Left forelimb (tissue), 1 donor: ENCODE results near the gene CLASP2.
"Not testable (repeated sequence)": the region's sequence is repeated elsewhere in the genome, so short reads cannot be mapped to it uniquely, and the experiment has no call there.

Experiments used
- DNase-seq: peaks from one replicate; pipeline ENCODE4 v3.0.0-alpha.2; 2018; ENCODE audit warnings: low spot score

The CLASP2 gene

DNA sequence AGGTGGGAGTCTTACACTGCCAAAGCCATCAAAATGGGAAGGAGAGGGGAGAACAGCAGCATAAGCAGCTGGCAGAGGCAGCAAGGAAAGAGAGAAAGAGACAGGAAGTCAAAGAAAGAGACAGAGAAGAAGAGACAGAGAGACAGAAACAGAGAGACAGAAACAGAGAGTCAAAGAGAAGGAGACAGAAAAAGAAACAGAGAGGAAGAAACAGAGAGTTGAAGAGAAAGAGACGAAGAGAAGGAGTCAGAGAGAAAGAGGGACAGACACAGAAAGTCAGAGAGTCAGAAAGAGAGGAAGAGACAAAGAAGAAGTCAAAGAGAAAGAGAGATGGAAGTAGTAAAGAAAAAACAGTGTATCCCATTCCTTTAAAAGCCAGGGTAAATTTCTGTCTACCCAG, 266.1 kb downstream of the CLASP2 start:
- DNase-seq = not testable (repeated sequence)

DNA sequence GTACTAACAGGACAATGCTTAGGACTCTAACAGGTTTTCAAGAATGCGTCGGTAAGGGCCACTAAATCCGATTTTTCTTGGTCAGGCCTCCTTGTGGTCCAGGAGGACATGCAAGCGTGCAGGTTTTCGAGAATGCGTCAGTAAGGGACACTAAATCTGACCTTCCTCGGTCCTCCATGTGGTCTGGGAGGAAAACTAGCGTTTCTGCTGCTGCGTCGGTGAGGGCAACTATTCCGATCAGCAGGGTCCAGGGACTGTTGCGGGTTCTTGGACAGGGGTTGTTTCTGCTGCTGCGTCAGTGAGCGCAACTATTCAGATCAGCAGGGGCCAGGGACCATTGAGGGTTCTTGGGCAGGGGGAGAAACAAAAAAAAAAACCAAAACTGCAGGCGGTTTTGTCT, 270.1 kb downstream of the CLASP2 start:
- DNase-seq = no peak

DNA sequence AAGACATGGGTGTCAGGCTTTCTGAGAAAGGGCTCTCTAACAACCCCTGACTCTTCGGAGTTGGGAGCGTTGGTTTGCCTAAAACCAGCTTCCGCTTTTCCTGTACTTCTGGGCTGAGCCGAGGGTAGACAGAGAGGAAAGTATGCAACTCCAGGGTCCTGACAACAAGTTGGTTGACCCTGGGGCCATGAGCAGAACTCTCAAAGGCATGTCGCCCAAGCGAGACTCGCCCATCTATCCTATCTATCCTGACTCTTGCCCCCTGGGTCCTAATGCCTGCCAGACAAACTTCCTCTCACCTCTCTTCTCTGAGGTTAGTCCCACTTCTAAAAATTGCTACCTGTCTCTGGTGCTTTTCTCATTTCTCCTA, 270.8 kb downstream of the CLASP2 start:
- DNase-seq = not testable (repeated sequence)
